T-cell (primary cell): ENCODE measurements around the gene YWHAB. TPM values are rescaled to one million over a fixed set of nuclear protein-coding genes. Genes with fewer than 3 reads are reported as not detected.

Source experiments
- ATAC-seq, 4 experiments: fragments of 200-7000 bp in 3 of 4; fragments of 150-1000 bp in 1 of 4; cut with Tn5 transposase; replicated peaks in 1 of 4; 1 replicate in 3 of 4; 2 replicates in 1 of 4; pipeline ENCODE4 v1.10.0; 2021; ENCODE audit warnings: moderate library complexity in 3 of 4, mild to moderate bottlenecking in 2 of 4, moderate number of reproducible peaks in 1 of 4
- CTCF ChIA-PET, 2 donors: fragments of 300-600 bp; sonication (Branson Sonifier 250); formaldehyde crosslinking; loops; one replicate each; lab custom pipeline; 2022; ENCODE audit warnings: antibody characterized with exemption in 2 of 2; lab: Charles Lee
- POLR2A ChIA-PET, 2 donors: fragments of 300-600 bp; sonication (Branson Sonifier 250); formaldehyde crosslinking; loops; one replicate each; lab custom pipeline; 2022; ENCODE audit warnings: antibody characterized with exemption in 2 of 2; lab: Charles Lee
- DNase-seq, 35 experiments: peaks; one replicate each; pipeline versions ENCODE4 v3.0.0 to v3.0.0-alpha.2; 2013 to 2023
- H3K27ac ChIP-seq: one replicate; pipeline ENCODE4 v1.5.1; 2013; ENCODE audit warnings: low read length
- H3K27me3 ChIP-seq, 2 experiments: replicated peaks in 1 of 2; 1 replicate in 1 of 2; 2 replicates in 1 of 2; pipeline versions ENCODE4 v1.6.1 to v1.7.0; 2013; ENCODE audit warnings: low read length in 1 of 2, mixed read lengths in 1 of 2; ENCODE audit not compliant: control insufficient read depth in 2 of 2, insufficient read depth in 2 of 2; ENCODE audit errors: extremely low read depth in 1 of 2
- H3K36me3 ChIP-seq, 2 donors: 1 replicate in 1 of 2; 2 replicates in 1 of 2; pipeline versions ENCODE4 v1.6.1 to v1.7.0; 2013; ENCODE audit warnings: low read length in 1 of 2; ENCODE audit not compliant: control insufficient read depth in 2 of 2, insufficient read depth in 1 of 2; ENCODE audit errors: extremely low read depth in 1 of 2
- H3K4me1 ChIP-seq, 2 experiments: 1 replicate in 1 of 2; 2 replicates in 1 of 2; pipeline versions ENCODE4 v1.6.1 to v1.7.0; 2013; ENCODE audit warnings: low read length in 2 of 2, mixed read lengths in 1 of 2; ENCODE audit not compliant: insufficient read depth in 2 of 2, control insufficient read depth in 1 of 2; ENCODE audit errors: extremely low read depth in 1 of 2
- H3K4me3 ChIP-seq, 2 donors: 1 replicate in 1 of 2; 2 replicates in 1 of 2; pipeline versions ENCODE4 v1.5.1 to v1.7.0; 2013; ENCODE audit warnings: mild to moderate bottlenecking in 2 of 2, low read length in 1 of 2, moderate library complexity in 1 of 2; ENCODE audit not compliant: control insufficient read depth in 1 of 2; ENCODE audit errors: extremely low read depth in 1 of 2
- H3K9me3 ChIP-seq: 2 replicates; pipeline ENCODE4 v1.7.0; 2013
- H3K27ac Mint-ChIP-seq, 2 donors: one replicate each; pipeline ENCODE4 v1.8.0; 2020 to 2021; ENCODE audit warnings: mild to moderate bottlenecking in 2 of 2, mixed read lengths in 2 of 2
- H3K27me3 Mint-ChIP-seq, 2 donors: one replicate each; pipeline ENCODE4 v1.8.0; 2021 to 2022; ENCODE audit warnings: mixed read lengths in 2 of 2
- H3K36me3 Mint-ChIP-seq: one replicate; pipeline ENCODE4 v1.8.0; 2021; ENCODE audit warnings: mixed read lengths
- H3K4me1 Mint-ChIP-seq, 3 donors: one replicate each; pipeline ENCODE4 v1.8.0; 2020 to 2022; ENCODE audit warnings: mixed read lengths in 3 of 3, mild to moderate bottlenecking in 1 of 3
- H3K4me3 Mint-ChIP-seq, 3 donors: one replicate each; pipeline ENCODE4 v1.8.0; 2020 to 2022; ENCODE audit warnings: mild to moderate bottlenecking in 3 of 3, mixed read lengths in 3 of 3, moderate library complexity in 3 of 3
- H3K9me3 Mint-ChIP-seq, 3 donors: one replicate each; pipeline ENCODE4 v1.8.0; 2020 to 2022; ENCODE audit warnings: mixed read lengths in 3 of 3
- WGBS: methylation state at CpG from one replicate; pipeline ENCODE4 v1.1.5; 2013; ENCODE audit warnings: missing lambda C conversion rate; ENCODE audit not compliant: insufficient coverage; 5-methylcytosine and 5-hydroxymethylcytosine counted together
- total RNA-seq, 35 experiments: library from RNA in 6 of 35; stranded (reverse) in 6 of 35; fragments of 120-200 nt in 1 of 35; gene quantifications; one replicate each; pipeline versions ENCODE4 v1.2.1 to v1.2.4 and lab custom pipeline; 2013 to 2026

Gene YWHAB
- total RNA-seq, 5 donors from 2014 or later (not counting 1 experiment from before 2014, with no cell fraction given) = 198 to 233 (median 205) TPM

DNA sequence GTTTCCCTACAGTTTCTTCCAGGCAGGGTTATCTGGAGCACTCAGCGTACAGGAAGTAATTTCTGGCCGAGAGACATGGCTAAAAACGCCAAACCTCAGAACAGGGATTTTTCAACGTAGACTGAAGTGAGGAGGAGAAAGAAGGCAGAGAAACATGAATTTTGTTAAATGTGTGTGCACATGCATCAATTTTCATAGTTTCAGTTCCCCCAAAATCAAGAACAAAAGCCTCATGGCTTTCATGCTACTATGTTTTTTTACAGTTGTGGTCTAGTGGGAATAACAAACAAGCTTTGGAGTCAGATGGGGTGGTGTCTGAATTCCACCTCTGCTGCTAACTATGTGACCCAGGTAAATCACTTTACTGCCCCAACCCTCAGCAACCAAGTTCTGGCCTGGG is 69.8 kb downstream of the YWHAB start:
- no peaks in the 10 kb centered on the region for H3K9me3 ChIP-seq
- peak overlapping the region in 1 of 2 donors; percentile 19 for H3K27ac Mint-ChIP-seq
- POLR2A ChIA-PET = no interaction called here
- no peak overlapping the region for H3K4me3 ChIP-seq
- no peaks in the 10 kb centered on the region for H3K9me3 Mint-ChIP-seq
- peaks cover 19 to 55% of the 10 kb centered on the region in 2 donors for H3K36me3 ChIP-seq
- H3K27ac ChIP-seq = no peak overlapping the region
- H3K4me3 Mint-ChIP-seq = no peak overlapping the region
- 100% methylated on average over 1 of the region's 4 CpGs for WGBS
- H3K27me3 Mint-ChIP-seq = no peaks in the 10 kb centered on the region
- CTCF ChIA-PET = no interaction called here
- DNase-seq (no peak), ATAC-seq (no peak)
- H3K36me3 Mint-ChIP-seq = peaks cover 65% of the 10 kb centered on the region
- no peaks in the 10 kb centered on the region for H3K27me3 ChIP-seq
- H3K4me1 ChIP-seq = peaks cover 6 to 16% of the 10 kb centered on the region in 2 experiments
- peaks cover 46 to 67% (median 57%) of the 10 kb centered on the region in 3 donors for H3K4me1 Mint-ChIP-seq

DNA sequence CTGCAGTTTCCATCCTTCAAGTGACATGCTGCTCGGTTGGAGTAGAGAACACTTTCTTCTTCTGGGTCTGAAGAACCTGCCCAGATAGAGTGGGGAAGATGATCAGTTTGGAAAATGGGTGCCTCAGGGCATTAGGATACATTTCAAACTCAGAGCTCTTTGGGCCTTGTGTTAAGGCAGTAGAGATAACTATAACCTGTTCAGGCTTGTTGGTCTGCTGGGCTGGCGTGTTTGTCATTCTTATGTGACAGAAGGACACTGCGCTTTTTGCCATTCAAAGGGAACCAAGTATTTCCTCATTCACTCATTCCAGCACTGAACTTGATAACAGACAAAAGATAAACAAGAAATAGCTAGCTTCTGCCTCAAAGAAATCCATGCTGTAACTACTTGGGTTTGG is 70.9 kb downstream of the YWHAB start:
- Histone ChIP-seq H3K27ac (no peak overlapping the region), H3K36me3 (peaks cover 12 to 44% of the 10 kb centered on the region in 2 donors), H3K27me3 (no peaks in the 10 kb centered on the region), H3K4me3 (no peak overlapping the region), H3K9me3 (no peaks in the 10 kb centered on the region), H3K4me1 (peaks cover 15 to 21% of the 10 kb centered on the region in 2 experiments)
- Mint-ChIP-seq H3K4me1 (peaks cover 57 to 77% (median 68%) of the 10 kb centered on the region in 3 donors), H3K4me3 (no peak overlapping the region), H3K9me3 (no peaks in the 10 kb centered on the region), H3K36me3 (peaks cover 54% of the 10 kb centered on the region), H3K27me3 (no peaks in the 10 kb centered on the region), H3K27ac (peak overlapping the region in 1 of 2 donors; percentile 15)
- 100% methylated on average over 1 of the region's 3 CpGs for WGBS
- CTCF ChIA-PET = no interaction called here
- ATAC-seq (no peak), DNase-seq (no peak)
- POLR2A ChIA-PET = no interaction called here

Other genes starting within 250 kb of the YWHAB start
- 10 to 100 TPM; 21.9 to 42.1 (median 33.3) TPM for gene ADA, start 234.0 kb upstream of the YWHAB start, total RNA-seq
- under 1 TPM in 3 of 5 donors, not detected in 2; 0.13 to 0.41 (median 0.29) TPM for gene CCN5, start 170.3 kb upstream of the YWHAB start, total RNA-seq
- gene KCNK15, start 139.8 kb upstream of the YWHAB start, total RNA-seq = under 1 TPM in 1 of 5 donors, not detected in 4; 0.13 TPM
- under 1 TPM in 2 of 5 donors, not detected in 3; 0.06 to 0.12 TPM for gene RIMS4, start 75.2 kb upstream of the YWHAB start, total RNA-seq
- gene PABPC1L, start 24.4 kb downstream of the YWHAB start, total RNA-seq = 10 to 100 TPM; 45.6 to 66.2 (median 58.2) TPM
- gene TOMM34, start 74.7 kb downstream of the YWHAB start, total RNA-seq = 10 to 100 TPM in 3 of 5 donors, 1 to 10 TPM in 2; 7.8 to 12.8 (median 11.4) TPM
- 100 to 1,000 TPM; 244 to 315 (median 271) TPM for gene STK4, start 80.8 kb downstream of the YWHAB start, total RNA-seq
- under 1 TPM in 1 of 5 donors, not detected in 4; 0.09 TPM for gene KCNS1, start 215.4 kb downstream of the YWHAB start, total RNA-seq
- not detected for gene WFDC5, start 229.5 kb downstream of the YWHAB start, total RNA-seq
- not detected for gene WFDC12, start 238.8 kb downstream of the YWHAB start, total RNA-seq